ENCODE data around the gene SHFL.

SHFL gene

GRCh38 chr19:10088949-10089554, 2.9 kb downstream of the SHFL start:
- no peak for DNase-seq

GRCh38 chr19:10089801-10090375, 3.8 kb downstream of the SHFL start:
- no peak for DNase-seq

- no peak for DNase-seq
Measured at GRCh38 chr19:10091370-10091687, 5.2 kb downstream of the SHFL start.

- DNase-seq = no peak
Measured at GRCh38 chr19:10091895-10092641, 6.0 kb downstream of the SHFL start.

GRCh38 chr19:10092648-10093294, 6.7 kb downstream of the SHFL start:
- DNase-seq = no peak

GRCh38 chr19:10093295-10094186, 7.4 kb downstream of the SHFL start:
- DNase-seq = peak; percentile 22

GRCh38 chr19:10095622-10095947, 9.5 kb downstream of the SHFL start:
- peak; percentile 57 for DNase-seq

GRCh38 chr19:10095948-10096614, 10.0 kb downstream of the SHFL start:
- DNase-seq = peak; percentile 97

GRCh38 chr19:10096615-10096963, 10.5 kb downstream of the SHFL start:
- DNase-seq = no peak

- DNase-seq = no peak
Measured at GRCh38 chr19:10100163-10100785, 14.2 kb downstream of the SHFL start.

GRCh38 chr19:10102787-10103236, 16.7 kb downstream of the SHFL start:
- DNase-seq = no peak

- DNase-seq = no peak
Measured at GRCh38 chr19:10104130-10104513, 18.0 kb downstream of the SHFL start.

- no peak for DNase-seq
Measured at GRCh38 chr19:10104665-10105508, 18.8 kb downstream of the SHFL start.

- DNase-seq = no peak
Measured at GRCh38 chr19:10105509-10106099, 19.5 kb downstream of the SHFL start.

GRCh38 chr19:10106100-10106936, 20.2 kb downstream of the SHFL start, which contains the start of gene PPAN:
PPAN (plus strand) TSS chr19:10106362; CDS start chr19:10106395, 33 bp downstream.
- peak; percentile 99 for DNase-seq

GRCh38 chr19:10107254-10107653, 21.1 kb downstream of the SHFL start:
- no peak for DNase-seq

- DNase-seq = no peak
Measured at GRCh38 chr19:10107817-10108367, 21.8 kb downstream of the SHFL start.

- DNase-seq = no peak
Measured at GRCh38 chr19:10109528-10109927, 23.4 kb downstream of the SHFL start.
